ENCODE results near the gene RUNX1. TPM values are rescaled to one million over a fixed set of nuclear protein-coding genes. Genes with fewer than 3 reads are reported as not detected.

The RUNX1 gene
- polyA plus RNA-seq, 1 of the 3 experiments (the other 2 are of a cell fraction), result 17.1 TPM

DNA sequence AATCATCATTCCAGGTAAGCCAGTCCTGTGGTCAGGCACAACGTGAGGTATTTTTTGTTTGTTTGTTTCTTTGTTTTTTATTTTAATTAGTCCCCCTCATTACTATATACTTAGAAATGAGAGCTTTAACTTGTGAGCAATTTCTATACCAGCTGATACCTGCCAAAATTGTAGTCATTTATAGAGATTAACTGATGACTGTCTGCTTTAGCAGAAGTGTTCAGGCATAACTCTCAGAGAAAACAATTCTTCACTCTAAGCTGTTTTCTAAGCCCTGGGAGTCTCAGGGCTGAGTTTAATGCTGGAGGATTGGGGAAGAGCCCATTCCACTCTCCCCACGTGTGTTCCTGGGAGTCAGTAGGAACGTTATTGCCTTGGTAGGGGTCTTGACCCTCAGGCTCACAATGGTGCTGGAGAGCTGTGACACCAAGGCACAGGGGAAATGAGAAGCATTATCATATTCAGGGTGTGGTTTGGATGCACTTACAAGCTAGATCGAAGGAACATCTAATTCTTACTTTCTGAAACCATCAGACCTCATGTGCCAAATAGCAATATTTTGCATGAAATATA is 212.1 kb downstream of the RUNX1 start:
- Histone ChIP-seq H3K9ac (no peak overlapping the region), H3K27me3 (ENCODE audit: insufficient read depth) (no peaks in the 10 kb centered on the region), H3K9me3 (no peaks in the 10 kb centered on the region), H3K9me2 (no peaks in the 10 kb centered on the region), H3K4me2 (peak overlapping the region; percentile 55), H3K27ac (ENCODE audit: low read depth in 2 of 2, low read length in 1 of 2) (peak overlapping the region in 1 of 2 experiments; percentile 86; a peak in 2 of 4 replicates), H2AFZ (ENCODE audit: low read depth) (no peak overlapping the region), H3K79me2 (ENCODE audit: insufficient read depth) (peaks cover 71% of the 10 kb centered on the region), H3K4me3 (ENCODE audit: low read depth in 2 of 2, low read length in 1 of 2) (no peak overlapping the region), H3K4me1 (ENCODE audit: control insufficient read depth in 1 of 2, insufficient read depth in 2 of 2, low read depth in 1 of 2, low read length in 1 of 2) (peaks cover 22 to 30% of the 10 kb centered on the region in 2 experiments; a peak in 3 of 4 replicates), H3F3A (replicated peaks; ENCODE audit: insufficient read depth) (peaks cover 34% of the 10 kb centered on the region), H3K36me3 (replicated peaks in 1 of 2; ENCODE audit: control insufficient read depth in 1 of 2, insufficient read depth in 2 of 2, low read length in 1 of 2) (peaks cover 23 to 55% of the 10 kb centered on the region in 2 experiments), H4K20me1 (ENCODE audit: insufficient read depth) (peaks cover 51% of the 10 kb centered on the region)
- CTCF ChIA-PET, result no interaction called here
- TF ChIP-seq RFX5 (IDR thresholded peaks at IDR 0.05; ENCODE audit: low read length), result no peak
- no peak for DNase-seq
- POLR2A ChIA-PET, result no interaction called here
- WGBS (ENCODE audit: low lambda C conversion rate), result 84% methylated on average over 4 of the region's 4 CpGs

DNA sequence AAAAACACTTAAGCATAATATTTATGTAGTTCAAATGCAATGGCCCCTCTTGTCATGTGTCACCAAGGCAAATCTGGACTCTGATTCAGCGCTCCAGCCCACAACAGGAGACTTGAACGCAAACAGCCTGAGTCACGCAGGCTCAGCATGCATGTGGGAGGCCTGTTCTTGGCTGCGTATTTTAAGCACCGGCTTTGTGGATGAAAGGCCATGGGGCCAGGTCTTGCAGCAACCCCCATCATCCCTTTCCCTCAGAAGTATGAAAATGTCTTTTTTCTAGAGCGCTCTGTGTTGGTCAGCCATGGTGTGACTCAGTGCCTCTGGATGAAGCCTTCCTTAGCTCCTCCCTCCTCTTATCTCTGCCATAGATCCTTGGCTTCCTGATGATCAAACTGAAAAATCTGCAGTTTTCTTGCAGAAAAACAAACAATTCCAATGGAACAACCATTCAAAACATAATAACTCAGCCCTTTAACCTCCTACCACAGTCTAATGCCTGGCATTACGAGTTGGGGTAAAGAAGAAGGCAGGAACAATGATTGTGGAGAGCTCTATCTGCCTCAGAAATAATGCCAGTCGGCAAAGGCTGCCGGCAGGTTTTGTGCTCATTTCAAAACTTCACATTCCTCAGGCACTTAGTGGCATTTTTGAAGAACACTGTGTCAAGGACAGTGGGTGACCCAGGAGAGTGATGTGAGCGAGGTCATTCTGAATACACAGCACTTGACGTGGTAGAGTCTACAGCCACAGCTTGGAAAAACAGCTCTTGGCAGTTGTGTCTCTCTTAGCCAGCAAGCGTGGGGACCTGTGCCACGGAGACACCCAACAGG is 212.8 kb downstream of the RUNX1 start:
- H3K9me3 ChIP-seq, result no peaks in the 10 kb centered on the region
- H3K27ac ChIP-seq (ENCODE audit: low read depth in 2 of 2, low read length in 1 of 2), result peak overlapping the region; percentile 64 to 86
- H3K4me3 ChIP-seq (ENCODE audit: low read depth in 2 of 2, low read length in 1 of 2), result no peak overlapping the region
- ChIA-PET CTCF (no interaction called here), POLR2A (no interaction called here)
- H4K20me1 ChIP-seq (ENCODE audit: insufficient read depth), result peaks cover 45% of the 10 kb centered on the region
- no peak for DNase-seq
- no peak overlapping the region for H2AFZ ChIP-seq (ENCODE audit: low read depth)
- 51% methylated on average over 12 of the region's 13 CpGs for WGBS (ENCODE audit: low lambda C conversion rate)
- H3K9ac ChIP-seq, result no peak overlapping the region
- peaks cover 25 to 55% of the 10 kb centered on the region in 2 experiments for H3K36me3 ChIP-seq (replicated peaks in 1 of 2; ENCODE audit: control insufficient read depth in 1 of 2, insufficient read depth in 2 of 2, low read length in 1 of 2)
- no peaks in the 10 kb centered on the region for H3K9me2 ChIP-seq
- H3K27me3 ChIP-seq (ENCODE audit: insufficient read depth), result no peaks in the 10 kb centered on the region
- peaks cover 71% of the 10 kb centered on the region for H3K79me2 ChIP-seq (ENCODE audit: insufficient read depth)
- H3K4me2 ChIP-seq, result peak overlapping the region; percentile 55
- H3F3A ChIP-seq (replicated peaks; ENCODE audit: insufficient read depth), result peaks cover 34% of the 10 kb centered on the region
- peaks cover 22 to 30% of the 10 kb centered on the region in 2 experiments; a peak in 3 of 4 replicates for H3K4me1 ChIP-seq (ENCODE audit: control insufficient read depth in 1 of 2, insufficient read depth in 2 of 2, low read depth in 1 of 2, low read length in 1 of 2)
- TF ChIP-seq, protein P1, sequence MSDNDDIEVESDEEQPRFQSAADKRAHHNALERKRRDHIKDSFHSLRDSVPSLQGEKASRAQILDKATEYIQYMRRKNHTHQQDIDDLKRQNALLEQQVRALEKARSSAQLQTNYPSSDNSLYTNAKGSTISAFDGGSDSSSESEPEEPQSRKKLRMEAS (IDR thresholded peaks at IDR 0.05; ENCODE audit: low read depth), result peak; percentile 88
- TF ChIP-seq FOXJ3 (CRISPR knock-in tag; IDR thresholded peaks at IDR 0.05) (no peak), MEF2A (IDR thresholded peaks at IDR 0.05; ENCODE audit: borderline replicate concordance, low read depth) (peak; percentile 71; the same call in 1 of the 2 replicates), JUND (IDR thresholded peaks at IDR 0.05) (peak; percentile 32; the same call in 1 of the 2 replicates), MXI1 (IDR thresholded peaks at IDR 0.05; ENCODE audit: low read depth, low read length) (no peak), EP300 (IDR thresholded peaks at IDR 0.05; ENCODE audit: borderline replicate concordance in 1 of 2, low read depth in 1 of 2, low read length in 1 of 2) (peak in 1 of 2 experiments; percentile 45; a peak in 1 of 4 replicates), YY1 (IDR thresholded peaks at IDR 0.05; ENCODE audit: low read depth) (no peak), POLR2AphosphoS5 (IDR thresholded peaks at IDR 0.05; ENCODE audit: low read depth, low read length) (no peak), TEAD4 (IDR thresholded peaks at IDR 0.05; ENCODE audit: borderline replicate concordance, insufficient read depth) (0 out of 2 replicates have a peak, but pooled peaks have one; percentile 43), RXRA (IDR thresholded peaks at IDR 0.05; ENCODE audit: borderline replicate concordance, low read depth) (peak; percentile 21; the same call in 1 of the 2 replicates), SIN3A (IDR thresholded peaks at IDR 0.05; ENCODE audit: borderline replicate concordance, low read depth, low read length) (no peak), SMC3 (IDR thresholded peaks at IDR 0.05; ENCODE audit: low read depth, low read length) (no peak), RCOR1 (IDR thresholded peaks at IDR 0.05; ENCODE audit: low read length) (no peak), RFX5 (IDR thresholded peaks at IDR 0.05; ENCODE audit: low read length) (peak; percentile 82), TCF12 (IDR thresholded peaks at IDR 0.05) (peak; percentile 74), FOXM1 (IDR thresholded peaks at IDR 0.05; ENCODE audit: low read depth) (peak; percentile 41; the same call in 1 of the 2 replicates), CHD2 (IDR thresholded peaks at IDR 0.05; ENCODE audit: low read length, partially characterized antibody) (no peak), RAD21 (IDR thresholded peaks at IDR 0.05; ENCODE audit: low read length) (no peak), NFIC (IDR thresholded peaks at IDR 0.05; ENCODE audit: borderline replicate concordance) (peak; percentile 64; the same call in 1 of the 2 replicates)
- TF ChIP-seq, protein P2, sequence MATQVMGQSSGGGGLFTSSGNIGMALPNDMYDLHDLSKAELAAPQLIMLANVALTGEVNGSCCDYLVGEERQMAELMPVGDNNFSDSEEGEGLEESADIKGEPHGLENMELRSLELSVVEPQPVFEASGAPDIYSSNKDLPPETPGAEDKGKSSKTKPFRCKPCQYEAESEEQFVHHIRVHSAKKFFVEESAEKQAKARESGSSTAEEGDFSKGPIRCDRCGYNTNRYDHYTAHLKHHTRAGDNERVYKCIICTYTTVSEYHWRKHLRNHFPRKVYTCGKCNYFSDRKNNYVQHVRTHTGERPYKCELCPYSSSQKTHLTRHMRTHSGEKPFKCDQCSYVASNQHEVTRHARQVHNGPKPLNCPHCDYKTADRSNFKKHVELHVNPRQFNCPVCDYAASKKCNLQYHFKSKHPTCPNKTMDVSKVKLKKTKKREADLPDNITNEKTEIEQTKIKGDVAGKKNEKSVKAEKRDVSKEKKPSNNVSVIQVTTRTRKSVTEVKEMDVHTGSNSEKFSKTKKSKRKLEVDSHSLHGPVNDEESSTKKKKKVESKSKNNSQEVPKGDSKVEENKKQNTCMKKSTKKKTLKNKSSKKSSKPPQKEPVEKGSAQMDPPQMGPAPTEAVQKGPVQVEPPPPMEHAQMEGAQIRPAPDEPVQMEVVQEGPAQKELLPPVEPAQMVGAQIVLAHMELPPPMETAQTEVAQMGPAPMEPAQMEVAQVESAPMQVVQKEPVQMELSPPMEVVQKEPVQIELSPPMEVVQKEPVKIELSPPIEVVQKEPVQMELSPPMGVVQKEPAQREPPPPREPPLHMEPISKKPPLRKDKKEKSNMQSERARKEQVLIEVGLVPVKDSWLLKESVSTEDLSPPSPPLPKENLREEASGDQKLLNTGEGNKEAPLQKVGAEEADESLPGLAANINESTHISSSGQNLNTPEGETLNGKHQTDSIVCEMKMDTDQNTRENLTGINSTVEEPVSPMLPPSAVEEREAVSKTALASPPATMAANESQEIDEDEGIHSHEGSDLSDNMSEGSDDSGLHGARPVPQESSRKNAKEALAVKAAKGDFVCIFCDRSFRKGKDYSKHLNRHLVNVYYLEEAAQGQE (IDR thresholded peaks at IDR 0.05; ENCODE audit: low read depth, low read length), result no peak
- TF ChIP-seq, protein P3, sequence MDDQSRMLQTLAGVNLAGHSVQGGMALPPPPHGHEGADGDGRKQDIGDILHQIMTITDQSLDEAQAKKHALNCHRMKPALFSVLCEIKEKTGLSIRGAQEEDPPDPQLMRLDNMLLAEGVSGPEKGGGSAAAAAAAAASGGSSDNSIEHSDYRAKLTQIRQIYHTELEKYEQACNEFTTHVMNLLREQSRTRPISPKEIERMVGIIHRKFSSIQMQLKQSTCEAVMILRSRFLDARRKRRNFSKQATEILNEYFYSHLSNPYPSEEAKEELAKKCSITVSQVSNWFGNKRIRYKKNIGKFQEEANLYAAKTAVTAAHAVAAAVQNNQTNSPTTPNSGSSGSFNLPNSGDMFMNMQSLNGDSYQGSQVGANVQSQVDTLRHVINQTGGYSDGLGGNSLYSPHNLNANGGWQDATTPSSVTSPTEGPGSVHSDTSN (IDR thresholded peaks at IDR 0.05), result peak; percentile 21; the same call in 1 of the 2 replicates
- TF ChIP-seq, protein P4, sequence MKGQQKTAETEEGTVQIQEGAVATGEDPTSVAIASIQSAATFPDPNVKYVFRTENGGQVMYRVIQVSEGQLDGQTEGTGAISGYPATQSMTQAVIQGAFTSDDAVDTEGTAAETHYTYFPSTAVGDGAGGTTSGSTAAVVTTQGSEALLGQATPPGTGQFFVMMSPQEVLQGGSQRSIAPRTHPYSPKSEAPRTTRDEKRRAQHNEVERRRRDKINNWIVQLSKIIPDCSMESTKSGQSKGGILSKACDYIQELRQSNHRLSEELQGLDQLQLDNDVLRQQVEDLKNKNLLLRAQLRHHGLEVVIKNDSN (IDR thresholded peaks at IDR 0.05; ENCODE audit: borderline replicate concordance, low read depth), result no peak
